ENCODE results near the gene RAD51D. TPM values are rescaled to one million over a fixed set of nuclear protein-coding genes. Genes with fewer than 3 reads are reported as not detected.
"Not testable (repeated sequence)": the region's sequence is repeated elsewhere in the genome, so short reads cannot be mapped to it uniquely, and the experiment has no call there.

Gene RAD51D
- polyA plus RNA-seq, 3 donors: 11.7 to 12.6 (median 12.1) TPM

- no peak for DNase-seq (ENCODE audit: low read depth in 3 of 3, low spot score in 2 of 3)
These were observed 23.9 kb downstream of the RAD51D start for GRCh38 chr17:35095741-35096140.

DNA sequence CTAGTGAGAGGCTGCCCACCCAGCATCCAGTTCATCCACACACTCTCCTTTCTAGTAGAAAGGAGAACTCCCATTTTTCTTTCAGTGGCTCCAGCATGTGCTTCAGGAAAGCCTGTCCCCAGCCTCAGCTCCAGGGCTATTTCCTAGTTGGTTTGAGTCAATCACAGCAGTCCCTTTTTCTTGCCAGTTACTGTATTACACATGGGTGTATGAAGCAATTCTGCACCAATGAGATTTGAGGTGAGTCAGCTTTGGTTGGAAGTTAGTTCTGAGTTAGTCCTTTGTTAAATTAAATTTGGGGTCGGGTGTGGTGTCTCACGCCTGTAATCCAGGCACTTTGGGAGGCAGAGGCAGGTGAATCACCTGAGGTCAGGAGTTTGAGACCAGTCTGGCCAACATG lies 24.8 kb downstream of the RAD51D start:
- DNase-seq (ENCODE audit: low read depth in 3 of 3, low spot score in 2 of 3): no peak

DNA sequence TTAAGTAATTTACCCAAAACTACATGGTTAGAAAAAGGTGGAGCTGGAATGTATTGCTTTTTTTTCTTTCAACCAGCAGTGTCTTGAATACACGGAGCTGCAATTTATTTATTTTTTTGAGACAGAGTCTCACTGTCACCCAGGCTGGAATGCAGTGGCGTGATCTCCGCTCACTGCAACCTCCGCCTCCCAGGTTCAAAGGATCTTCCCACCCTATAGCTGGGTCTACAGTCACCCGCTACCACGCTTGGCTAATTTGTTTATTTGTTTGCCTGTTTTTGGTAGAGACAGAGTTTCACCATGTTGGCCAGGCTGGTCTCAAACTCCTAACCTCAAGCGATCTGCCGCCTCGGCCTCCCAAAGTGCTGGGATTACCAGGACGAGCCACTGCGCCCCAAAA lies 29.0 kb downstream of the RAD51D start:
- DNase-seq (ENCODE audit: low read depth in 3 of 3, low spot score in 2 of 3): not testable (repeated sequence)

- DNase-seq (ENCODE audit: low read depth in 3 of 3, low spot score in 2 of 3): peak in 1 of 3 donors; percentile 9
These were observed 29.9 kb downstream of the RAD51D start for GRCh38 chr17:35089586-35090296.

DNA sequence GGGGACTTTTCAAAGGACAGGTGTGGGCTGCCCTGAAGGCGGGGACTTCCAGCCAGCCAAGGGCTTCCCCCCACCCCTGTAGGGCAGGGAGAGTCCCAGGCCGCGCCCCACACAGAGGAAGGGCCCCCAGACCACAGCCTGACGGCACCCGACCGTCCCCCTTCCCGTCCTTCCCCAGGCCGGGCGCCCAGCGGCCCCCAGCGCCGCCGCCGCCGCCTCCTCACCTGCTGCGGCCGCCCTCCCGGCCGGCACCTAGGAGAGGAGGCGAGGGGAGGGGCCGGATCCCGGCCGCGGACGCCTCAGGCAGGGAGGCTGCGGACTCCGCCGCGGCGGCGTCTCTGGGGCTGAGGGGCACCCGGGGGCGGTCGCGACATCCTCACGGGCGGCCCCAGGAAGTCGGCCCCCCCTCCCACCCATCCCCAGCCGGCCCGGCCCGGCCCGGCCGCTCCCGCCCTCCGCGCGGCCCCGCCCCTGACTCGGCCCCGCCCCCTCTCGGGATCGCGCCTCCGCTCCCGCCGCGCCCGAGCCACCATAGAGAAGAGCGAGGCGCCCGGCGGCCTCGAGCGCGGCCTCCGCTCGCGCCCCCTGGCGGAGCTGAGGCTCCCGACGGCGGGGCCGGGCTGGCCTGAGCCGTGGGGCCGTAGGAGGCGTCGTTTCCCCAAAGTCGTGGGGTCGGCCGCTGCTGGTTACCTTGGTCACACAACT lies 30.6 kb downstream of the RAD51D start:
- DNase-seq (ENCODE audit: low read depth in 3 of 3, low spot score in 2 of 3): peak in 2 of 3 donors; percentile 53 to 65

DNA sequence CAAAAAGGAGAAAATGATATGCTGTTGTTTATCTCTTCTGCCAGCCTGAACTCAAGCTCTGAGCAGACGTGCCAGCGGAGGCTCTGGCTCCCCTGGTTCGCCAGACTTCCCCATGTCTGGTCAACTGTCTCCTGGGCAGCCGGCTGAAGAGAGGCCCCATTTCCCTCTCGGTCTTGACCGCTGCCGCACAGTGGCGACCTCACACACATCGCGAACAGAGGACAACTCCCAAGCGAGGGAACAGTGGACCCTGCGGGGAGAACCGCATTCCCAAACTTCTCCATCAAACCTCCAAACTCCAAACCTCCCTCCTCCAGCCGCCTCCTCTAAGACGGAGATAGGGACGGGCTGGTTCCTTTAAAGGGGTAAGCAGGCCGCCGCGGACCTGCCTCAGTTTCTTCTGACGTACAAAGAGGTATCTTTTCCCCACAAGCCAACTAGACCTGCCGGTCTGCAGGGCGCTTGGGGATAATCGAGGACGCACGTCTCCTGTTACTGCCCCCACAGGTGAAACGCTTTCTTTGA lies 31.2 kb downstream of the RAD51D start:
- peak in 1 of 3 donors; percentile 27 for DNase-seq (ENCODE audit: low read depth in 3 of 3, low spot score in 2 of 3)

GRCh38 chr17:35087731-35088355 lies 31.8 kb downstream of the RAD51D start:
- DNase-seq (ENCODE audit: low read depth in 3 of 3, low spot score in 2 of 3): no peak

- no peak for DNase-seq (ENCODE audit: low read depth in 3 of 3, low spot score in 2 of 3)
These were observed 32.6 kb downstream of the RAD51D start for GRCh38 chr17:35086931-35087573.

- no peak for DNase-seq (ENCODE audit: low read depth in 3 of 3, low spot score in 2 of 3)
These were observed 33.5 kb downstream of the RAD51D start for GRCh38 chr17:35086164-35086563.

DNA sequence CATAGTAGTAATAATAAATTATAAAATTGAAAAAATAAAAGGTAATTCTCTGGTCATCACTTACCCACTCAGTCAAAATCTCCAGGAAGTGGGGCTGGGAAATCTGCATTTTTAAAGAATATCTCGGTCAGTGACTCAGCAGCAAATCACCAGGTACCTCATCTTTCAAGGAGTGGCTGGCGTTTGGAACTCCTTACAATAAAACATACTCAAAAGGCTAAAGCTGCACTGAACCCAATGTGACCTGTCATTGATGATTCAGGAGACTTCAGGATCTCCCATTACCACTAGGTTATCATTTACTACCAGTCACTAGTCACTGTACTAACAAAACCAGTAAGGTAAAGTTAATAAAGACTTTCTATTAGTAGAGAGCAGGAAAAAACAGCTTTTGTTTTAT lies 34.7 kb downstream of the RAD51D start:
- DNase-seq (ENCODE audit: low read depth in 3 of 3, low spot score in 2 of 3): no peak

GRCh38 chr17:35083071-35083470 lies 36.6 kb downstream of the RAD51D start:
- DNase-seq (ENCODE audit: low read depth in 3 of 3, low spot score in 2 of 3): no peak

- no peak for DNase-seq (ENCODE audit: low read depth in 3 of 3, low spot score in 2 of 3)
These were observed 37.5 kb downstream of the RAD51D start for GRCh38 chr17:35082073-35082657.

DNA sequence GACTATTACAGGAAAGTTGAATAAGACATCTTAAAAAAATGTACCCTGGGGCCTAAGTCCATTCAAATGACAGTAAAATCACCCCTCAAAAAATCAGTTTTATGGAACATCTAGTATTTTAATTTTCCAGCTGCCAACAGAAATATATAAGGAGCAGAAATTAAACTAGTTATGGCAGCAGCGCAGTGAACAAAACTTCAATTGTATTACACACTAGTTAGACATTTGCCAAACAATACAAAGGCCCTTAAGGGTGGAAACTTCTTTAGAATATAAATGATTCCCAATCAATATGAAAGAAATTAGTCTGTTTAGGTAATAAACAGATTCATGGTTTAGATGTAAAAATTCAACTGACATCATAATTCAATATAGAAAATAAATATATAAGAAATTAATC lies 38.0 kb downstream of the RAD51D start:
- DNase-seq (ENCODE audit: low read depth in 3 of 3, low spot score in 2 of 3): no peak

DNA sequence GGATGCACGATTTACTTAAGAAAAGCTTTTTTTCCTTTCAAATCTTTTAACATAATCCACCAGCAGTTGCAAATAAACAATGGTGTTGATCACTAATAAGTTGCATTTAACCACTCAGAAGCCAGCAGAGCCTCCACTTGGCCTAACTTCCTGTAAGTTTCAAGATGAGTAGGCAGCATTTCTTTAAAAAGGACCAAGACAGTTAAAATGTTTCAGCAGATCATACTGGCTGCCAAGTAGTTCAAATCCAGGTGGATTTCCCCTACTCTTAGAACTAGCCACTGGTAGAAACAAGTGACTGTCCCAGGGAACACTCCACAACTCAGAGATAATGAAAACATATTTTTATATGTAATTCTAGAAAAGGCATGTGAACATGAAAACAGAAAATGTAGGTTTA lies 39.1 kb downstream of the RAD51D start:
- DNase-seq (ENCODE audit: low read depth in 3 of 3, low spot score in 2 of 3): no peak

GRCh38 chr17:35079547-35080423 lies 39.9 kb downstream of the RAD51D start:
- DNase-seq (ENCODE audit: low read depth in 3 of 3, low spot score in 2 of 3): no peak

- no peak for DNase-seq (ENCODE audit: low read depth in 3 of 3, low spot score in 2 of 3)
These were observed 42.8 kb downstream of the RAD51D start for GRCh38 chr17:35076874-35077273.

DNA sequence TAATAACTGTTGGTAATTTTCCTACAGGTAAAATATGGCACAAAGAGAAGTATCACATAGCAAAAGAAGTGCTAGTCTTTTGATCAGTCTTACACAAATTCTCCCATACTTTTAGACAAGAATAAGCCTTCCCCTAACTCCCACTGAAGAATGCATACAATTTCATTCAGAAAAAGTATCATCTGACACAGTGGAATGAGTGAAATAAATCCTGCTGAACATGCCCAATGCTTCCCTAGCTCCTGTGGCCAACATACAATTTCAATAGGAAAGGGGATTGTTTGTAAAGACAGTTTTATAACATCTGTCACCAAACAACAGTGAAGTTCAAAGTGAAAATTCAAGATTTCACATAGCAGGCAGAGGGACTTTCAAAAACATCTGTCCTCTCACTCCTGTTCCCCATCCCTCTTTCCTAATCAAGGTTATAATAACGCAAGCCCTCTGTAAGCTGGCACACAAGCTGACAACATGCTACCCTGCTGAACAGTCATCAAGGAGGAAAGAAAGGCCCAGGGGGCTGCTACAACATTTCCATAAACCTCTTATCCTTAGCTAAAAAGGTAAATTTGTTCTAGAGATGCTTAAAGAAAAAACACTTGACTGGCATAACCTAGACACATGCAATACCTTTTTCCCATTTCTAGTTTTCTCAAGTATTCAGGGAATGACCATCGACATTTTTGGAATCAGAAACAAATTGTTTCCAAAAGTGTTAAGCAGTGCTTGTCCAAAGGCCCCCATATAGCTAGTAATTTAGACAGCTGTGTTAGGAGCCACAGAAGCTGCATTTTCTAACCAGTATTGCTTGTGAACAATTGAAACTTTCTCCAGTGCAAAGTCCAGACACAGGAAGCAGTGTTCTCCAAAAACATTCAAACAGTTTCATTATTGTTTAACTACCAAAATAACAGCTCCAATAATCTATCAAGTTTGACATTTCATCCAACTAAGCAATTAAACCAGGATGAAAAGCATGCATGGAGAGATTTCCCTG lies 44.7 kb downstream of the RAD51D start:
- DNase-seq (ENCODE audit: low read depth in 3 of 3, low spot score in 2 of 3): no peak

GRCh38 chr17:35073991-35074627 lies 45.6 kb downstream of the RAD51D start:
- DNase-seq (ENCODE audit: low read depth in 3 of 3, low spot score in 2 of 3): no peak
